Glutamatergic neuron (in vitro differentiated cells): ENCODE results near the gene ID3. TPM values are rescaled to one million over a fixed set of nuclear protein-coding genes. Genes with fewer than 3 reads are reported as not detected.

Experiments used
- DNase-seq: peaks from one replicate; pipeline ENCODE4 v3.0.0; 2022
- H3K27ac Mint-ChIP-seq: one replicate; pipeline ENCODE4 v1.8.0; 2020; ENCODE audit warnings: mild to moderate bottlenecking, mixed read lengths, inconsistent platforms; ENCODE audit not compliant: unreplicated experiment
- H3K27me3 Mint-ChIP-seq: one replicate; pipeline ENCODE4 v1.8.0; 2020; ENCODE audit warnings: mild to moderate bottlenecking, moderate library complexity, mixed read lengths, inconsistent platforms; ENCODE audit not compliant: unreplicated experiment
- H3K36me3 Mint-ChIP-seq: one replicate; pipeline ENCODE4 v1.8.0; 2020; ENCODE audit warnings: mild to moderate bottlenecking, mixed read lengths, inconsistent platforms; ENCODE audit not compliant: unreplicated experiment
- H3K4me1 Mint-ChIP-seq: one replicate; pipeline ENCODE4 v1.8.0; 2020; ENCODE audit warnings: mild to moderate bottlenecking, low read depth, mixed read lengths, inconsistent platforms; ENCODE audit not compliant: unreplicated experiment
- H3K4me3 Mint-ChIP-seq: one replicate; pipeline ENCODE4 v1.8.0; 2020; ENCODE audit warnings: mild to moderate bottlenecking, mixed read lengths, inconsistent platforms; ENCODE audit not compliant: unreplicated experiment
- H3K9me3 Mint-ChIP-seq: one replicate; pipeline ENCODE4 v1.8.0; 2020; ENCODE audit warnings: mild to moderate bottlenecking, moderate library complexity, mixed read lengths, inconsistent platforms; ENCODE audit not compliant: unreplicated experiment
- total RNA-seq: library from RNA; stranded (reverse); fragmentation: NEBNext Ultra II Directional; extraction: Animal tissue kit (Norgen Biotek cat#: 25700); gene quantifications from one replicate; pipeline ENCODE4 v1.2.1, GENCODE V29; 2021; ENCODE audit not compliant: unreplicated experiment
- TF ChIP-seq, protein P1 (sequence below): fragments of 200-600 bp; sonication (generic); IDR thresholded peaks from one replicate; pipeline ENCODE4 v1.5.0; 2021; ENCODE audit not compliant: partially characterized antibody, unreplicated experiment

Gene ID3
- total RNA-seq, 1 donor from 2014 or later, result 10.9 TPM

DNA sequence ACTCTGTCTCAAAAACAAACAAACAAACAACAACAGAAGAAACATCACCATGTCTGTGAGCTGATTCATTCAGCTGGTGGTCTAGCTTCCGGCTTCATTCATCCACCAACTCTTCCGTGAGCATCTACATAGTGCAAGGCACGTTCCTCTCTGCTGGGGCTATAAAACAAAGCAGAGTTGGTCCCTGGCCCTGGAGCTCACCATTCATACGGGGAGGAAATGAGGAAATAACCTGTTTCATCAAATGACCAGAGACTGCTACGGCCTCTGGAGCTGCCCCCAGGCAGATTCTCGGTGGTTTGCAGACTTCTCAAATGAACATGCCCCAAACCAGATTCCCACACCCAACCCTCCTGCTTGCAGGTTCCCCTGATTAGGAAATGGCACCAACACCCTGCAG lies 41.0 kb upstream of the ID3 start:
- peak overlapping the region; percentile 28 for H3K27ac Mint-ChIP-seq
- DNase-seq, result no peak
- peaks cover 11% of the 10 kb centered on the region for H3K9me3 Mint-ChIP-seq
- no peak overlapping the region for H3K4me3 Mint-ChIP-seq
- H3K27me3 Mint-ChIP-seq, result peaks cover 2% of the 10 kb centered on the region
- H3K4me1 Mint-ChIP-seq, result peaks cover 22% of the 10 kb centered on the region
- H3K36me3 Mint-ChIP-seq, result no peaks in the 10 kb centered on the region
- TF ChIP-seq, protein P1, sequence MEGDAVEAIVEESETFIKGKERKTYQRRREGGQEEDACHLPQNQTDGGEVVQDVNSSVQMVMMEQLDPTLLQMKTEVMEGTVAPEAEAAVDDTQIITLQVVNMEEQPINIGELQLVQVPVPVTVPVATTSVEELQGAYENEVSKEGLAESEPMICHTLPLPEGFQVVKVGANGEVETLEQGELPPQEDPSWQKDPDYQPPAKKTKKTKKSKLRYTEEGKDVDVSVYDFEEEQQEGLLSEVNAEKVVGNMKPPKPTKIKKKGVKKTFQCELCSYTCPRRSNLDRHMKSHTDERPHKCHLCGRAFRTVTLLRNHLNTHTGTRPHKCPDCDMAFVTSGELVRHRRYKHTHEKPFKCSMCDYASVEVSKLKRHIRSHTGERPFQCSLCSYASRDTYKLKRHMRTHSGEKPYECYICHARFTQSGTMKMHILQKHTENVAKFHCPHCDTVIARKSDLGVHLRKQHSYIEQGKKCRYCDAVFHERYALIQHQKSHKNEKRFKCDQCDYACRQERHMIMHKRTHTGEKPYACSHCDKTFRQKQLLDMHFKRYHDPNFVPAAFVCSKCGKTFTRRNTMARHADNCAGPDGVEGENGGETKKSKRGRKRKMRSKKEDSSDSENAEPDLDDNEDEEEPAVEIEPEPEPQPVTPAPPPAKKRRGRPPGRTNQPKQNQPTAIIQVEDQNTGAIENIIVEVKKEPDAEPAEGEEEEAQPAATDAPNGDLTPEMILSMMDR, result no peak

DNA sequence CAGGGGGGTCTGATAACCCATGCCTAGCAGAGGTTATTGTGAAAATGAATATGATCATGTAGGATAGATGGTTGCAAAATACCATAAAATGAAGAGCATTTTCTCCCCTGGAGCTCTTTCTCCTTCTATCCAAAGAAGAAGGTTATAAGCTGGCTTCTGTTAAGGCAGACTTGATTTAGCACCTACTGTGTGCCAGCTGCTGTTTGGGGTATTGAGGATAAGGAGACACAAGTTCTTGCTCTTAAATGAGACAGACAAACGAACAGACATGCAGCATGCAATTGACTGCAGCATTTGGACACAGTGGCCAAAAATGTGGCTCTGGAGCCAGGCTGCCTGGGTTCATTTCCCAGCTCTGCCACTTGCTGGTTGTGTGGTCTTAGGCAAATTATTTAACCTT lies 39.8 kb upstream of the ID3 start:
- Mint-ChIP-seq H3K36me3 (no peaks in the 10 kb centered on the region), H3K4me1 (peaks cover 22% of the 10 kb centered on the region), H3K9me3 (peaks cover 11% of the 10 kb centered on the region), H3K27ac (no peak overlapping the region), H3K27me3 (no peaks in the 10 kb centered on the region), H3K4me3 (no peak overlapping the region)
- TF ChIP-seq, protein P1, result no peak
- DNase-seq, result no peak

DNA sequence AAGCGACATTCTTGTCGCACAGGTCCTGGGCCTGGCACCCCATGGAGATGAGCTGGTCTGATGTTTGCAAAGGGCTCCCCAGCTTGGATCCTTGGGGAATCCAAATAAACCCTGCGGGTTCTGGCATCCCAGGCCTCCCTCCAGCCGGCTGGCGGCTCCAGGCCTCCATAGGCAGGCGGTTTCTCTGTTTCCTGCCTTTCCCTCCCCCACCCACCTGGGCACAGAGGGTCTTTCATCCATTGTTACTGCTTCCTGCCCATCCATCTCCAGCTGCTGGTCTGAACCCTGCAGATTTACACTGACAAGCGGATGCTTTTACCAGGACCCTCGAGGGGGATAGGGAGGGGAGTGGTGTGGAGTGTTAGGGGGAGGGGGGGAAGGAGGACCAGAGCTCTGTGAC lies 39.1 kb upstream of the ID3 start:
- H3K27me3 Mint-ChIP-seq, result no peaks in the 10 kb centered on the region
- H3K4me1 Mint-ChIP-seq, result peaks cover 22% of the 10 kb centered on the region
- H3K4me3 Mint-ChIP-seq, result no peak overlapping the region
- H3K27ac Mint-ChIP-seq, result peak overlapping the region; percentile 92
- H3K36me3 Mint-ChIP-seq, result no peaks in the 10 kb centered on the region
- DNase-seq, result peak; percentile 62
- peaks cover 11% of the 10 kb centered on the region for H3K9me3 Mint-ChIP-seq
- TF ChIP-seq, protein P1, result no peak

DNA sequence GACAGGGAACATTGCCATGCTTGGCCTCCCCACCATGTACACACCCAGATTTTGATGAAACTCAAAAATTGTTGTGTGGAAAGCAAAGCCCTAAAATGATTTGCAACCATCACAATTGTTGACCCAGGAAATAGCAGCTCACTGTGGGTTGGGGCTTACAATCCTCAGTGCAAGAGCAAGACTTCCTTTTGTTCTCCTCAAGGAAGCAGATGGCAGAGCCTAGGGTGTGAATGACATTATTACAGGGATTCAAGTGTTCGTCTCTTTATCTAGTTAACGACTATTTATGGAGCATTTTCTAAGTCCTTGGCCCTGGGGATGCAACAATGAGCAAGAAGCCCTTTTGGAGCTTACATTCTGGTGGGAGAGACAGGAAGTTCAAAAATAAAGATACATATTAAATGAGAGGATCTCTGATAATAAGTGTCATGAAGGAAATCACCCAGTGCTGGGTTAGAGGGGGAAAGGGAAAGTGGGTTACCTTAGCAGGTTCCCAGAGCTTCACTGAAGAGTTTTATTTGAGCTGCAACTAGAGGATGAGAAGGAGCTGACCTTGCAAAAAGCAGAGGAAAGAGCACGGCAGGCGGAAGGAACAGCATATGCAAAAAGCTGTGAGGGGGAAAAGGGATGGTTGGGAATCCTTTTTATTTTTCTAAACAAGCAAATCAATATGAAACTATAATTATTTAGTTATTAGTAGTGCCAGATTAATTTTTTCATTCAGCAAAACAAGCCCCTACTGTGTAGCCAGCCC lies 38.5 kb upstream of the ID3 start:
- Mint-ChIP-seq H3K4me3 (peak overlapping the region; percentile 40), H3K27ac (peak overlapping the region; percentile 92), H3K9me3 (peaks cover 13% of the 10 kb centered on the region), H3K36me3 (no peaks in the 10 kb centered on the region), H3K27me3 (no peaks in the 10 kb centered on the region), H3K4me1 (peaks cover 27% of the 10 kb centered on the region)
- DNase-seq, result no peak
- TF ChIP-seq, protein P1, result no peak

DNA sequence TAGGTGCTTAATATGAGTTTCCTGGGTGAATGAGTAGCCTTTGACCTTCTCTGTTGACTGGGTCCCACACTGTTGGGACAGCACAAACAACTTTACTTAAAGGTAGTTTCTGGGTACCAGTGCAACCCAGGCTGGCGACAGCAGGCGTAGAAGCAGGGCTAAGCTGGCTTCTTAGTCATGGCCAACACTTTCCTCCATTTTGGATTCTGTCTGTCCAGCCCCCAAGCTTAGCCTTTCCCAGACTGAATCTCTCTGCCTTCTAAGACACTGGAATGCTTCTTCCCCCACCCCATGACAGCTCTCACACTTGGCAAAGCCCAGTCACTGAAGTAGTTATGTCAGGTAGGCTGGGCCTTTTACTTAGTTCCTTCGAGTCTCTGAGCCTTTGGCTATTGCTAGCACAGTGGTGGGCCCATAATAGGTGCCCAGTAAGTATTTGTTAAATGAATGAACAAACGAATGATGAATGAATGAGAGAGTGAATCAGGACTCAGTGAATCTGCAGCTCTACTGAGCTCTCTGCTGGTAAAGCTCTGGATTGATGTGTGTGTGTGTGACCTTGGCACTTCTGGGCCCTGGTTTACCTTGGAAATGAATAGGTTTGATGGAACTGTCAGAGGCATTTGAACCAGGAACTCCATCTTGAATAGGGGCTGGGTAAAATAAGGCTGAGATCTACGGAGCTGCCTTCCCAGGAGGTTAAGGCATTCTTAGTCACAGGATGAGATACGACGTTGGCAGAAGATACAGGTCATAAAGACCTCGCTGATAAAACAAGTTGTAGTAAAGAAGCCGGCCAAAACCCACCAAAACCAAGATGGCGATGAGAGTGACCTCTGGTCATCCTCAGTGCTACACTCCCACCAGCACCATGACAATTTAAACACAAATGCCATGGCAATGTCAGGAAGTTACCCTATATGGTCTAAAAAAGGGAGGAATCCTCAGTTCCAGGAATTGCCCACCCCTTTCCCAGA lies 37.4 kb upstream of the ID3 start:
- Mint-ChIP-seq H3K36me3 (no peaks in the 10 kb centered on the region), H3K4me1 (peaks cover 32% of the 10 kb centered on the region), H3K27ac (no peak overlapping the region), H3K27me3 (no peaks in the 10 kb centered on the region), H3K4me3 (no peak overlapping the region), H3K9me3 (peaks cover 17% of the 10 kb centered on the region)
- no peak for DNase-seq
- TF ChIP-seq, protein P1, result no peak
